ENCODE measurements around the gene RPS6KA2.

- TF ChIP-seq CTCF (optimal IDR thresholded peaks at IDR 0.05 in 1 of 3, IDR thresholded peaks at IDR 0.05 in 1 of 3, conservative IDR thresholded peaks at IDR 0.05 in 1 of 3; ENCODE audit: extremely low read depth in 1 of 3, insufficient read depth in 2 of 3, low read length in 3 of 3) (no peak), EZH2 (IDR thresholded peaks at IDR 0.05; ENCODE audit: low read length) (no peak)
Observed at GRCh38 chr6:166462461-166463135, 164.5 kb downstream of the RPS6KA2 start.
